GM21381 (cell line): Measurements from ENCODE around the gene TCF19.

Source experiments
- ATAC-seq: cut with Tn5 transposase; IDR thresholded peaks from one replicate; pipeline ENCODE4 v1.9.1; 2021; ENCODE audit warnings: mild to moderate bottlenecking, moderate library complexity; ENCODE audit not compliant: unreplicated experiment

TCF19 gene

GRCh38 chr6:31126396-31127175 is 31.8 kb upstream of the TCF19 start:
- ATAC-seq: no peak

DNA sequence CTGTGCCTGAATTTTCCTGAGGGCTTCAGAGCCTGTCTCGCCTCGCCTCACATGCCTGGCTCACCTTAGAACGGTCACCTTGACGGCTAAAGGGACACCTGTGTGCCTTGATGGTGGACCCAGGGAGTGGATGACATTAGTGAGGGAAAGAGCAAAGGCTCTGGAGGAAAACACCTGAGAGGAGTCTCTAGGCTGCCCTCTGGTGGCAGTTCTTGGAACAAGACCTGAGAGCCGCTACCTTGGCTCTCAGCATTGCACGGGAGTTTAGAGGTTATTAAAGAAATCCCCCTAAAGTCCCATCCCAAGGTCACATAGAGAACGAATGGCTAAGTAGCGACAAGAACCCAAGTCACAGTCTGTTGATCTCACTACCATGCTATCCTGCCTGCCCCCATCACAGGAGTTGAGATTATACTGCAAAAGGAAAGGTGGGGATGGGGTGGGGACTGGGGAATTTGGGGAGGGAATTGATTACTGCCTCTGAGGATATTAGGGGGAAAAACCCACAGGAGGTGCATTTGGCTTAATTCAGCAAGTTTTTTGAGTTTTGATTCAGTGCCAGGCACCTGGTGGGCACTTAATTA is 30.2 kb upstream of the TCF19 start:
- ATAC-seq: no peak

DNA sequence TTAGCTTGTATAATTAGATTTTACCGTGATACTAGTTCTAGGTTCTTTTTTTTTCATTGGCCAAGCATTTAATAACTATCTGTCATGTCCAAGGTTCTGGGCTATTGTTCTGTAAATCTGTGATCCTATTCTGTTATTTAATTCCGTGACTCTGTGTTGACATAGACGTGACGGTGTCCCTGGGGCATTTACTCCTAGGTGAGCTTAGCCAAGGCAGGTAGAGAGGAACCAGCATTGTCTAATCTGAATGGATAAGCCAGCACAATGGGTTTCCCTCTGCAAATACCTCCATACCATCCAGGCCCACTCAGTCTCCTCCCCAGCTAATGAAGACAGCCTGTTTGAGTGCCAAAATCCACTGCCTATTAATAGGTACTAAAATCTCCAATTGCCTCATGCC is 29.3 kb upstream of the TCF19 start:
- ATAC-seq: no peak

DNA sequence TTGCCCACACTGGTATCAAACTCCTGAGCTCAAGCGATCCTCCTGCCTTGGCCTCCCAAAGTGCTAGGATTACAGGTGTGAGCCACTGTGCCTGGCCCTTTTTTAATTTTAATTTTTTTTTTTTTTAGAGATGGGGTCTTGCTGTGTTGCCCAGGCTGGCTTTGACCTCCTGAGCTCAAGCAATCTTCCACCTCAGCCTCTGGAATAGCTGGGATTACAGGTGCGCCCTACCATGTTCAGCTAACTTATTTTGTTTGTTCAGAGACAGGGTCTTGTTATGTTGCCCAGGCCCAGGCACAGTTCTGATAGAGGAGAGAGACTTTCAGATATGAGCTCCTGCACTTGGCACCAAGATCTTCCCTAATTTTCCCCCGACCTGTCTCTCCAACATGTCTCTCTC is 27.6 kb upstream of the TCF19 start:
- no peak for ATAC-seq

GRCh38 chr6:31131595-31131994 is 26.8 kb upstream of the TCF19 start:
- ATAC-seq: no peak

DNA sequence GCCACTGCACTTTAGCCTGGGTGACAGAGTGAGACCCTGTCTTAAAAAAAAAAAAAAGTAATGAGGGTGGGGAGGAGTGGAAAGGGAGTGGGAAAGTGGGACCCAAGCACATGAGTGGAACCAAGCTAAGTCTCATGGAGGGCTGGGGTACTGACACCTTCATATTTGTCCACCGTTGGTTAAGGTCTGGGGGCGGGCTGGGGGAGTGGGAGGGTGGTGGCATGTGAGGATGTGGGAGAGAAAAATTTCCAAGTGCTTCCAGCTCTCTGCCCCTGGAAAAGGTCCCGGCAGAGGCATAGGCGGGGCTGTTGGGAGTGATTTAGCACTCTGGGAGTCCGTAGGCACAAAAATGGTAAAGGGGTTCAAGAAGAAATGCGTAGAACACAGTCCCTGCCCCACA is 25.6 kb upstream of the TCF19 start:
- ATAC-seq: no peak

- ATAC-seq: no peak
Observed at GRCh38 chr6:31135710-31136109, 22.7 kb upstream of the TCF19 start.

GRCh38 chr6:31138982-31139381 is 19.4 kb upstream of the TCF19 start, which contains the start of gene PSORS1C2:
TSS of gene PSORS1C2 (minus strand) at chr6:31139066. CDS start at chr6:31139026, 40 bp downstream.
- no peak for ATAC-seq

DNA sequence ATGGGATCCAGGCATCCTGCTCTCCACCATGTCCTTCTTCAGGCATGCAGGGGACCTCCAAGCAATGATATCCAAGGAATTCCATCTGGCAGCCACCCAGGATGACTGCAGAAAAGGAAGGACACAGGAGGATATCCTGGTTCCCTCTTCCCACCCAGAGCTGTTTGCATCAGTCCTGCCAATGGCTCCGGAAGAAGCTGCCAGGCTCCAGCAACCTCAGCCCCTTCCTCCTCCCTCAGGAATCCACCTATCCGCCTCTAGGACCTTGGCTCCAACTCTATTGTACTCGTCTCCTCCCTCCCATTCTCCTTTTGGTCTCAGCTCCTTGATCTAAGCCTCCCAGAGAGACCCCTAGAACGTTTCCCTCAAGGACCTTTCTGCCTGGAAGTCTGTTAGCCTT is 18.8 kb upstream of the TCF19 start:
- no peak for ATAC-seq

GRCh38 chr6:31140643-31141042 is 17.7 kb upstream of the TCF19 start:
- no peak for ATAC-seq

GRCh38 chr6:31142361-31142761 is 16.0 kb upstream of the TCF19 start:
- no peak for ATAC-seq

DNA sequence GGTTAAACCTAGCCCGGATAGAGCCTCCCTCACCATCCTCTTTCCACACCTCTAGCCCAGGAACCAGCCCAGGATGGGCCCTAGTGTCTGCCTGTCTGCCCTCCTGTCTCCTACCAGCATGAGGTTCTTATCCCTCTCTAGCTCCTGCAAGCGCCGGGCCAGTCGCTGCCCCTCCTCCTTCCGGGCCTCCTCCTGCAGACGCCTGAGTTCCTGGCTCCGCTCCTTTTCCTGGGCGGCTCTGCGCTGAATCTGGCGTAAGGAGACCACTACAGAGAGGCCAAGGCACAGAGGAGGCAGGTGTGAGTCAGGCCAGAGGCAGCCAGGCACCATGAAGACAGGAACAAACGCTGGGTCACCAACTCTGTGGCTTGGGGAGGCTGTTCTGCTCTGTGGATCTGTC is 15.2 kb upstream of the TCF19 start:
- ATAC-seq: no peak

GRCh38 chr6:31144296-31144969 is 14.0 kb upstream of the TCF19 start:
- no peak for ATAC-seq

- no peak for ATAC-seq
Observed at GRCh38 chr6:31144970-31145340, 13.4 kb upstream of the TCF19 start.

- no peak for ATAC-seq
Observed at GRCh38 chr6:31145386-31145785, 13.0 kb upstream of the TCF19 start.

DNA sequence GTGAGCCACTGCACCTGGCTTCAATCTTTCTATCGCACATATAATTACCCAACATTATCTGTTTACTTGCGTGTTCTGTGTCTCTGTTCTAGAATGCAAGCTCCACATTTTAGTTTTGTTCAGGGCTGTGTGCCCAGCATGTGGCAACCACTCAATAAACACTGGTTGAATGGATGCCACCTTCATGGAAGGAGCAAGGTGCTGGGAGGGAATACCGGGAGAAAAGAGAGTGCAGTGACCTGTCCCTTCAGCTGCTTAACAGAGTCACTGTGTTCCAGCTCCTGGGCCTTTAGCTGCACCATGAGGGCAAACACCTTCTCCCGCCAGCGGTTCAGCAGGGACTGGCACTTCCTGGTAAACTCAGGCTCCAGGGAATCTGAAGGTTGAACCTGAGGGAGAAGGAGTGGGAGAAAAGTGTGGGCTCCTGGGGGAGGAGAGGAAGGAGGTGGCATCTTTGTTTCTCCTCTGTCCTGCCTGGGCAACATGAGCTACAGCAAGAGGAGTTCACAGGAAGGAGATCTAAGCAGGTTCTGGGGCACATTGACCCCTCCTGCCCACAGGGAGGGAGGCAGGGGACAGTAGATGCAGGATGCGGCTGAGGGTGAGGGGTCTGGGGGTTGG is 8.5 kb upstream of the TCF19 start:
- no peak for ATAC-seq

DNA sequence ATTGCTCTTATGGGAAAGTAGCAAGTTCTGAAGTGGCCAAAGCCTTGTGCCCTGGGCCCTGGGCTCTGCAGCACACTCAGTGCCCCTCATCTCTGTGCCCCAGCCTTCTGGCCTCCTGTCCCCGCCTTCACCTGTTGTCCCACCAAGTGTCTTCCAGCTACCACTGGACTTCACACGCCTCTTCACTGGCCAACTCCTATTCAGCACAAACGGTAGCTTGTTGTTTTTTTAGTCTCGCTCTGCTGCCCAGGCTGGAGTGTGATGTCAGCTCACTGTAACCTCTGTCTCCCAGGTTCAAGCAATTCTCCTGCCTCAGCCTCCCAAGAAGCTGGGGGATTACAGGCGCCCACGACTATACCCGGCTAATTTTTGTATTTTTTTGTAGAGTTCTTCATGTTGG is 5.6 kb upstream of the TCF19 start:
- no peak for ATAC-seq

- ATAC-seq: no peak
Observed at GRCh38 chr6:31154436-31154835, 4.0 kb upstream of the TCF19 start.

DNA sequence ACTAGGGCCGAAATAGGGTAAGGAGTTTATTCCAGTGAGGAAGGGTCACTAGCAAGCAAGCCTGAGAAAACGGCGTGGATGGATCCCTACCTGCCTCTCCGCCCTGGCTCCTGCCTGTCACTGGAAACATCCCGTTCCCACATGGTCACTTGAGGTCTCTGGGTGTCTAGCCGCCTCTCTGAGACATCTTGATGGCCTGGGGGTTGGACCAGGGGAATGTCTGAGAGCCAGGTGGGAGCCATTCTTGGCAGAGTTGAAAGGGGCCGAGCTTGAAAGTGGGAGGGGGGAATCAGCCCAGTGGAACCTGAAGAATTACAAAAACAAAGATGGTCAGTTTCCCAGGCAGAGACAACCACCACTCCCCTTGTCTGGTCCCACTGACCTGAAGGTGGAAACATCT is 1.7 kb upstream of the TCF19 start:
- ATAC-seq: no peak

DNA sequence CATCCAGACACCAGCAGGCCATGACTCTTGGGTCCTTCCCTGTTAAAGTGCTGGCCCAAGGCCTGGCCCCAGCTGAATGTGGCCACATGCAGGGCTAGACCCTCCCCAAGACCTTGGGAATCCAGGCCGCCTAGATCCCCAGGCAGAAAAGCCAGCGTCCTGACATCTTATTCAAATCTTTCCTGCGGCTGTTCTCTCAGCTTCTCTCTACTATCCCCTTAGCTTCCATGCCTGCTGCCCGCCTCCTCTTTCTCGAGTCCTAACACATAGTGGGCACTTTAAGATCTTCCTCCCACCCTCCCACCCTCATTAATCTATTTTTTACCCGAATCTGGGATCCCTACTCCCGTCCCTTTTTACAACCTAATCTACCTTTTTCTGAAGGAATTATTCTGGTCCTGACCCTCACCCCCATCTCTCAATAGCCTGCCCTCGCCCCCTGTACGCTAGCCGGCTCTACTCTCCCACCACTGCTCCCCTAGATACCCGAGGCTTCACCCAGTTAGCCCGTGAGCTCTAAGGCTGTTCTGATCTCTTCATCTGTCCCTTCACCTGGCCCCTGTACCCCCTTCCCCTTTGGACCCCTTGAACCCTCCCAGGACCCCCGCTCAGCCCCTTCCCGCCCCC is 763 bp upstream of the TCF19 start, which contains the start of gene CCHCR1:
CCHCR1 (minus strand) TSS at position 290 of the 627 bp plus-strand sequence; CDS start at position 88, 202 bp downstream.
- ATAC-seq: no peak
